Neural cell (in vitro differentiated cells): ENCODE measurements around the gene ZDHHC7. TPM values are rescaled to one million over a fixed set of nuclear protein-coding genes. Genes with fewer than 3 reads are reported as not detected.

Experiments
- H2AFZ ChIP-seq: fragments of 200-600, 300-800 bp; sonication (generic), shearing (Covaris generic); 2 replicates; pipeline ENCODE4 v1.6.0; 2014; ENCODE audit warnings: low read depth, mild to moderate bottlenecking, antibody characterized with exemption, low read length, moderate library complexity
- H3F3A ChIP-seq: fragments of 200-600 bp; shearing (Covaris generic); 2 replicates; pipeline ENCODE4 v1.6.1; 2016; ENCODE audit warnings: mild to moderate bottlenecking, moderate library complexity, mixed read lengths, antibody characterized with exemption, low read length; ENCODE audit not compliant: insufficient read depth, poor library complexity, severe bottlenecking
- H3K27ac ChIP-seq: fragments of 200-600, 300-800 bp; sonication (generic), shearing (Covaris generic); 2 replicates; pipeline ENCODE4 v1.5.1; 2014; ENCODE audit warnings: mild to moderate bottlenecking, low read length, moderate library complexity
- H3K27me3 ChIP-seq: fragments of 300-800, 200-600 bp; sonication (generic), shearing (Covaris generic); 2 replicates; pipeline ENCODE4 v1.6.0; 2014; ENCODE audit warnings: mild to moderate bottlenecking, low read depth, low read length, moderate library complexity; ENCODE audit not compliant: insufficient read depth
- H3K36me3 ChIP-seq: fragments of 300-800, 200-600 bp; sonication (generic), shearing (Covaris generic); 2 replicates; pipeline ENCODE4 v1.5.1; 2014; ENCODE audit warnings: mild to moderate bottlenecking, antibody characterized with exemption, low read length, moderate library complexity; ENCODE audit not compliant: insufficient read depth
- H3K4me2 ChIP-seq: fragments of 300-800, 200-600 bp; sonication (generic), shearing (Covaris generic); 2 replicates; pipeline ENCODE4 v1.6.0; 2014; ENCODE audit warnings: mild to moderate bottlenecking, low read length
- H3K4me3 ChIP-seq: fragments of 300-800, 200-600 bp; sonication (generic), shearing (Covaris generic); 2 replicates; pipeline ENCODE4 v1.5.1; 2014; ENCODE audit warnings: mild to moderate bottlenecking, low read length, moderate library complexity
- H3K79me2 ChIP-seq: fragments of 200-600 bp; shearing (Covaris generic); replicated peaks from 2 replicates; pipeline ENCODE4 v1.6.0; 2014; ENCODE audit warnings: mild to moderate bottlenecking, low read length, moderate library complexity; ENCODE audit not compliant: insufficient read depth
- H3K9ac ChIP-seq: fragments of 300-800, 200-600 bp; sonication (generic), shearing (Covaris generic); 2 replicates; pipeline ENCODE4 v1.6.1; 2016; ENCODE audit warnings: mild to moderate bottlenecking, low read length, mixed read lengths
- H3K9me2 ChIP-seq: fragments of 200-600 bp; shearing (Covaris generic); 2 replicates; pipeline ENCODE4 v1.6.1; 2016; ENCODE audit warnings: mild to moderate bottlenecking, low read length, mixed read lengths; ENCODE audit not compliant: insufficient read depth
- H3K9me3 ChIP-seq: fragments of 200-600, 300-800 bp; sonication (generic), shearing (Covaris generic); 2 replicates; pipeline ENCODE4 v1.6.1; 2016; ENCODE audit warnings: mild to moderate bottlenecking, mixed run types, low read length, moderate library complexity, mixed read lengths
- H4K20me1 ChIP-seq: fragments of 200-600 bp; shearing (Covaris generic); 2 replicates; pipeline ENCODE4 v1.6.1; 2016; ENCODE audit warnings: mild to moderate bottlenecking, mixed run types; ENCODE audit not compliant: insufficient read depth
- CTCF ChIP-seq: fragments of 450-650 bp; IDR thresholded peaks from 2 replicates; pipeline ENCODE4 v1.5.1; 2014; ENCODE audit warnings: antibody characterized with exemption, mild to moderate bottlenecking, moderate library complexity; ENCODE audit not compliant: poor library complexity, severe bottlenecking
- EP300 ChIP-seq: fragments of 450-650 bp; conservative IDR thresholded peaks from 2 replicates; pipeline ENCODE4 v1.6.1; 2014; ENCODE audit warnings: antibody characterized with exemption, mild to moderate bottlenecking, moderate library complexity; ENCODE audit not compliant: poor library complexity, severe bottlenecking
- EZH2 ChIP-seq: fragments of 200-600, 300-800 bp; shearing (Covaris generic), sonication (generic); IDR thresholded peaks from 2 replicates; pipeline ENCODE4 v1.6.1; 2014; ENCODE audit warnings: antibody characterized with exemption, low read length, borderline replicate concordance, mild to moderate bottlenecking; ENCODE audit not compliant: insufficient read depth, poor library complexity, severe bottlenecking
- MXI1 ChIP-seq: fragments of 450-650 bp; conservative IDR thresholded peaks from 2 replicates; pipeline ENCODE4 v1.6.1; 2014; ENCODE audit warnings: antibody characterized with exemption, mild to moderate bottlenecking; ENCODE audit not compliant: poor library complexity, severe bottlenecking
- POLR2AphosphoS5 ChIP-seq: IDR thresholded peaks from 2 replicates; pipeline ENCODE4 v1.6.1; 2012
- RAD21 ChIP-seq: fragments of 450-650 bp; conservative IDR thresholded peaks from 2 replicates; pipeline ENCODE4 v1.6.1; 2014; ENCODE audit warnings: antibody characterized with exemption, mild to moderate bottlenecking, moderate library complexity
- REST ChIP-seq: IDR thresholded peaks from 2 replicates; pipeline ENCODE4 v1.6.1; 2012; ENCODE audit warnings: borderline replicate concordance
- SMC3 ChIP-seq: fragments of 450-650 bp; conservative IDR thresholded peaks from 2 replicates; pipeline ENCODE4 v1.6.1; 2014; ENCODE audit warnings: antibody characterized with exemption, mild to moderate bottlenecking, moderate library complexity; ENCODE audit not compliant: poor library complexity
- TAF1 ChIP-seq: IDR thresholded peaks from 2 replicates; pipeline ENCODE4 v1.6.1; 2012; ENCODE audit warnings: low read depth
- polyA plus RNA-seq: library from polyadenylated mRNA; depleted of rRNA; stranded (reverse); fragments of >200 nt; gene quantifications from 2 replicates; pipeline ENCODE4 v1.2.3, GENCODE V29; 2014

ZDHHC7 gene
- polyA plus RNA-seq, 1 donor from 2014 or later: 33.8 TPM

- Histone ChIP-seq H3K9me2 (no peaks in the 10 kb centered on the region), H3K79me2 (no peaks in the 10 kb centered on the region), H3K4me3 (peak overlapping the region; percentile 92), H4K20me1 (no peaks in the 10 kb centered on the region), H3F3A (no peaks in the 10 kb centered on the region), H3K4me2 (peak overlapping the region; percentile 60), H2AFZ (no peak overlapping the region), H3K27ac (peak overlapping the region; percentile 31), H3K27me3 (no peaks in the 10 kb centered on the region), H3K9ac (peak overlapping the region; percentile 88), H3K36me3 (no peaks in the 10 kb centered on the region), H3K9me3 (no peaks in the 10 kb centered on the region)
- TF ChIP-seq CTCF (no peak), EP300 (no peak), MXI1 (no peak), REST (no peak), TAF1 (no peak), EZH2 (no peak), RAD21 (no peak), POLR2AphosphoS5 (no peak), SMC3 (no peak)
These were observed 17.5 kb upstream of the ZDHHC7 start for GRCh38 chr16:85028685-85029407.

- H3K36me3 ChIP-seq: no peaks in the 10 kb centered on the region
- H3K9me3 ChIP-seq: no peaks in the 10 kb centered on the region
- no peaks in the 10 kb centered on the region for H3K79me2 ChIP-seq
- peak overlapping the region; percentile 60 for H3K4me2 ChIP-seq
- H2AFZ ChIP-seq: peak overlapping the region; percentile 45
- H3F3A ChIP-seq: no peaks in the 10 kb centered on the region
- TF ChIP-seq RAD21 (no peak), EP300 (no peak), REST (peak; percentile 12), CTCF (peak; percentile 44)
- H3K9ac ChIP-seq: peak overlapping the region; percentile 88
- H3K4me3 ChIP-seq: peak overlapping the region; percentile 92
- H4K20me1 ChIP-seq: no peaks in the 10 kb centered on the region
- H3K9me2 ChIP-seq: no peaks in the 10 kb centered on the region
- H3K27ac ChIP-seq: peak overlapping the region; percentile 76
- H3K27me3 ChIP-seq: no peaks in the 10 kb centered on the region
These were observed 16.8 kb upstream of the ZDHHC7 start for GRCh38 chr16:85027958-85028684.
